ENCODE data around the gene DYNC1I1.
"Not testable (repeated sequence)": the region's sequence is repeated elsewhere in the genome, so short reads cannot be mapped to it uniquely, and the experiment has no call there.

The DYNC1I1 gene

GRCh38 chr7:95915731-95916130, 143.4 kb downstream of the DYNC1I1 start:
- no peak for DNase-seq

- DNase-seq = peak; percentile 18
Measured at GRCh38 chr7:95916573-95917297, 144.4 kb downstream of the DYNC1I1 start.

DNA sequence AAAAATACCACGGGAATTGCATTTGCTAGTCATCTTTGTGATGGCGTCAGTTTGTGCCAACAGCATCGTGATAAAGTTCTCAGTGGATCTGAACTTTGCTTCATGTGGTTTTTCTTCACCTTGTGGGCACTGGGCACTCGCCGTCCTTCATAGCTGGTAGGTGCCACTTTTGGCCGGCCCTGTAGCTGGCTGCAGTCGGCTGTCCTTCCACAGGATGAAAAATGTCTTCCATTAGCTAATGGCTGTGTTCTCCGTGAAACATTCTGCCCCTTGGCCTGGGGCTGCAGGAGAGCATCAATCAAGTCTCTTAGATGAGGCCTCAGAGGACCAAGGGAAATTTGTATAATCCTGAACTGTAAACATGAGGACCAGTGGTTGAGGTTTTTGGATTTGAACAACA, 145.3 kb downstream of the DYNC1I1 start:
- DNase-seq = no peak

GRCh38 chr7:95919556-95919955, 147.2 kb downstream of the DYNC1I1 start:
- no peak for DNase-seq

- no peak for DNase-seq
Measured at GRCh38 chr7:95921543-95921942, 149.2 kb downstream of the DYNC1I1 start.

- DNase-seq = no peak
Measured at GRCh38 chr7:95922191-95922590, 149.8 kb downstream of the DYNC1I1 start.

GRCh38 chr7:95925236-95925635, 152.9 kb downstream of the DYNC1I1 start:
- DNase-seq = no peak

GRCh38 chr7:95925971-95926370, 153.6 kb downstream of the DYNC1I1 start:
- DNase-seq = no peak

GRCh38 chr7:95927756-95928155, 155.4 kb downstream of the DYNC1I1 start:
- DNase-seq = no peak

DNA sequence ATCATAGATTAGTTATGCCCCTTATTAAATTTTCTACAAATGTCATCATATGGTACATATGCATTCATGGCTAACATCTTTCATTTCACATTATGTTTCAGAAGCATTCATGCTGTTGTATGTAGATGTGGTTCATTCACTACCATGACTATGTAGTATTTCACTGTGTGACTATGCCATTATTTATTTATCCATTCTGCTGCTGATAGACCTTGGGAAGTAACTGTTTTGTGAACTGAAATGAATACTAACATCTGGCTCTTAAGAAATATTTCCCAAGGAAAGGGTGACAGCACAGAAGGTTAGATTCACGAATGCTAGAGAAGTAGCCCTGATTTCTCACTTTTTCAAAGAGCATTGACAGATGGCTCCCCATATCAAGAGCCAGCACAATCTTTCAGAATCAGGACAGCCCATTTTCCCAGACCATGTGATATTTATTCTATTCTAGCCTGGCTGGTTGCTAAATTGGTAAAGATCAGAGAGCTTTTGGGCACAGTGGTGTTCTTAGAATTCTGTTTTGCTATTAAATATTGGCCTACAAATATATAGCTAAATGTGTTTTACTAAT, 157.4 kb downstream of the DYNC1I1 start:
- no peak for DNase-seq

GRCh38 chr7:95931460-95932232, 159.3 kb downstream of the DYNC1I1 start:
- DNase-seq = no peak

GRCh38 chr7:95933618-95934017, 161.3 kb downstream of the DYNC1I1 start:
- DNase-seq = no peak

DNA sequence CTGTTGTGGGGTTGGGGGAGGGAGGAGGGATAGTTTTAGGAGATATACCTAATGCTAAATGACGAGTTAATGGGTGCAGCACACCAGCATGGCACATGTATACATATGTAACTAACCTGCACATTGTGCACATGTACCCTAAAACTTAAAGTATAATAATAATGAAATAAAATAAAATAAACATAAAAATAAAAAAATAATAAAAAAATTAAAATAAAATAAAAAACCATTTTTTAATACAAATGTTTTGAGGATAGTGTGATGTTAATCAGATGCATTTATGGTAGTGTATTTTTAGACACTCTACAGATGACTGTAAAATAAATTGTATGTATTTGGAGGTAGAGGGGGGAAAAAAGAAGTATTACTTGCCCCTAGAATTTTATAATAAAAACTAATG, 172.5 kb downstream of the DYNC1I1 start:
- DNase-seq = not testable (repeated sequence)

- DNase-seq = no peak
Measured at GRCh38 chr7:95950698-95951097, 178.3 kb downstream of the DYNC1I1 start.

DNA sequence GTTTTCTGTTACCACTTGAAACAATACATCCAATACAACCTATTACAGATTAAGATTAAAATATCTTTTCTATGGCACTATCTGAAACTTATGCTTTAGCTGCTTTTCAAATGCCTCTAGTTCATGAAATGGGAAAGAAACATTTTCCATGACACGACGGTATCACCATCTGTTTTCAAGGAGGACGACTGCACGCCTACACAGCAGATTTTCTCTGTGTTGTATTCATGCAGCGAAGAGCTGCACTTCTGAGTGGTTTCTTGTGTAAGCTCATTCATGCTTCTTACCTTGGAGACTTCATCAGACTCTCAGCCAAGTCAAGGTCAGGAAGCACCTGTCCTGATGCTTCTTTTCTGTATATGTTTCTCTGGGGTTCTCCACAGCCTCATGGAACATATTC, 179.2 kb downstream of the DYNC1I1 start:
- no peak for DNase-seq

- DNase-seq = no peak
Measured at GRCh38 chr7:95951997-95952795, 179.8 kb downstream of the DYNC1I1 start.

DNA sequence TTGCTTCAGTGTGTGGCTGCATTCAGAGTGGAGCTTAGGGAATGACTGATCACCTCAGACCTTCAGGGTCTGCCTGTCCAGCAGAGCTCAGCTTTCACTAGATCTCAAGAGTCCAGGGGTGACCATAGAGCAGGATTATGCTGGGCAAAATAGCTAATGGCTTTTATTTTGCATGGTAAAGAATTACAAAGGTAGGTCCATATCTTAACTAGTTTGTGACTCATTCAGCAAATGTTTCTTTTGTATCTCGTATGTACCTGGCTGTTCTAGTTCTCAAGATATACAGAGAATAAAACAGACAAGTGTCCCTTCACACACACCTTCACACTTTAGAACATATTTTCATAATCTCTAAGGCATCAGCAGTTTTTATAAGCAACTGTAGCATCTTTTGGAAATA, 180.5 kb downstream of the DYNC1I1 start:
- DNase-seq = no peak

- no peak for DNase-seq
Measured at GRCh38 chr7:95955748-95956147, 183.4 kb downstream of the DYNC1I1 start.

DNA sequence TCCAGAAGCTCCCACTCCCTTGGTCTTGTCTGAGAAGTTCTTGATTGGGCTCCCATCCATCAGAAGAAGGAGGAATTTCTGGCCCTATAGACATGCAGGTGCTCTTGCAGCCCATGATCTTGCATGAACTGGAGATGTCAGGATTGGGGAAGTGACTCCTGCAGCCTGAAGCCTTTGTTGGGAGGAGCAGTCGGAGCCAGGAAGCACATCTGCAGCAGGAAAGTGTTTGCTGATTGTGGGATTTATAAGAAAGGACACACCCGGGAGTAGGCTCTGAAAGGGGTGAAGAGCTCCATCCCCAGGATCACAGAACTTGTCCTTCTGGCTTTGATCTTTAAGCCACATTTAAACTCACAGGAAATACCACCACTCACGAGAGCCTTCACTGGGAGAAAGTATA, 185.2 kb downstream of the DYNC1I1 start:
- no peak for DNase-seq

GRCh38 chr7:95960706-95961244, 188.4 kb downstream of the DYNC1I1 start:
- DNase-seq = no peak

DNA sequence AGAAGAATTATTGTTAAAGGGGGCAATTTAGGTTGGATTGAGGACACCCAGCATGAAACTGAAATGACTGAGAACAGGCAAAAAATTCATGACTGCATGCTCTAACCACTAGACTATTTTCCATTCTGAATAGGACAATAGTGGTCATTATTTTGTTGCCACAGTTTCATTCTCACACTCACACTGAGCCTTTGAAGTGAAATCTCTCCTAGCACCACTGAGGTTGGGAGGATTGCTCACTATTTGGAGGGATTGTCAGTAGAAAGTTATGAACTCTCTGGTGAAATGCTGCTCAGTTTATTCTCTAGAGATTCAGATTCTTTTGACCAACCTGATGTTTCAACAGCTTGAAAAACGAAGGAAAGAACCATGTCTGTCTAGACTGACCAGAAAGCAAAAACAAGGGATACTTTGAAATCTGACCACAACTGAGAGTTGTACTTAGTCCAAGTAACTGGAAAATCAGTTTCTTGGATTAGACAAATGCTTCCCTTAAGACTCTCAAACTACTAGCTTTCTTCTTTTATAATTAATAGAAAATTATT, 191.2 kb downstream of the DYNC1I1 start:
- no peak for DNase-seq

GRCh38 chr7:95971716-95972115, 199.4 kb downstream of the DYNC1I1 start:
- DNase-seq = no peak

- DNase-seq = no peak
Measured at GRCh38 chr7:95972523-95972922, 200.2 kb downstream of the DYNC1I1 start.

Data from GF-D8 (cell line).